H9 (cell line): ENCODE results near the gene MOXD1. TPM values are rescaled to one million over a fixed set of nuclear protein-coding genes. Genes with fewer than 3 reads are reported as not detected.

ENCODE experiments used
- DNase-seq: peaks from one replicate; pipeline ENCODE4 v3.0.0-alpha.2; 2017
- H2AFZ ChIP-seq: one replicate; pipeline ENCODE4 v1.6.1; 2013; ENCODE audit warnings: mild to moderate bottlenecking, low read length, control low read depth, moderate library complexity
- H2AK5ac ChIP-seq: 2 replicates; pipeline ENCODE4 v1.6.1; 2013; ENCODE audit warnings: low read length, control low read depth, mixed read lengths; ENCODE audit not compliant: insufficient read length
- H2BK120ac ChIP-seq: one replicate; pipeline ENCODE4 v1.6.1; 2013; ENCODE audit warnings: low read depth, mild to moderate bottlenecking, low read length, control low read depth, inconsistent platforms; ENCODE audit not compliant: poor library complexity, severe bottlenecking
- H2BK12ac ChIP-seq: 2 replicates; pipeline ENCODE4 v1.6.1; 2013; ENCODE audit warnings: low read length, control low read depth, mixed read lengths, low read depth; ENCODE audit not compliant: insufficient read length
- H2BK15ac ChIP-seq: 2 replicates; pipeline ENCODE4 v1.6.1; 2013; ENCODE audit warnings: low read depth, low read length, control low read depth
- H2BK20ac ChIP-seq: one replicate; pipeline ENCODE4 v1.6.1; 2013; ENCODE audit warnings: low read depth, mild to moderate bottlenecking, low read length, control low read depth, inconsistent platforms; ENCODE audit not compliant: poor library complexity, severe bottlenecking
- H2BK5ac ChIP-seq: 2 replicates; pipeline ENCODE4 v1.6.1; 2013; ENCODE audit warnings: low read length, control low read depth, mixed read lengths; ENCODE audit not compliant: insufficient read length
- H3K14ac ChIP-seq: 2 replicates; pipeline ENCODE4 v1.6.1; 2013; ENCODE audit warnings: low read length, control low read depth; ENCODE audit not compliant: insufficient read depth
- H3K18ac ChIP-seq: 2 replicates; pipeline ENCODE4 v1.6.1; 2013; ENCODE audit warnings: low read depth, mild to moderate bottlenecking, mixed read lengths, low read length, control low read depth; ENCODE audit not compliant: insufficient read length
- H3K23ac ChIP-seq: 2 replicates; pipeline ENCODE4 v1.6.1; 2013; ENCODE audit warnings: low read length, control low read depth, mixed read lengths, low read depth; ENCODE audit not compliant: insufficient read length
- H3K23me2 ChIP-seq: 2 replicates; pipeline ENCODE4 v1.6.1; 2013; ENCODE audit warnings: low read depth, mild to moderate bottlenecking, mixed read lengths, low read length, control low read depth; ENCODE audit not compliant: insufficient read length, poor library complexity, severe bottlenecking
- H3K27ac ChIP-seq: 2 replicates; pipeline ENCODE4 v1.5.1; 2013; ENCODE audit warnings: low read length, control low read depth, mixed read lengths, low read depth; ENCODE audit not compliant: insufficient read length
- H3K27me3 ChIP-seq: 2 replicates; pipeline ENCODE4 v1.6.1; 2013; ENCODE audit warnings: low read length, control low read depth, inconsistent platforms; ENCODE audit not compliant: insufficient read depth
- H3K4ac ChIP-seq: 2 replicates; pipeline ENCODE4 v1.6.1; 2013; ENCODE audit warnings: low read depth, mild to moderate bottlenecking, control low read depth, inconsistent platforms, low read length, moderate library complexity
- H3K4me1 ChIP-seq: 2 replicates; pipeline ENCODE4 v1.6.1; 2013; ENCODE audit warnings: low read length, control low read depth, inconsistent platforms; ENCODE audit not compliant: insufficient read depth
- H3K4me2 ChIP-seq: 2 replicates; pipeline ENCODE4 v1.6.1; 2013; ENCODE audit warnings: low read length, control low read depth, mixed read lengths; ENCODE audit not compliant: insufficient read length, insufficient read depth
- H3K56ac ChIP-seq: 2 replicates; pipeline ENCODE4 v1.6.1; 2013; ENCODE audit warnings: low read depth, mild to moderate bottlenecking, mixed read lengths, low read length, control low read depth; ENCODE audit not compliant: insufficient read length
- H3K79me1 ChIP-seq: 2 replicates; pipeline ENCODE4 v1.6.1; 2013; ENCODE audit warnings: low read depth, mild to moderate bottlenecking, moderate library complexity, low read length, control low read depth, inconsistent platforms; ENCODE audit not compliant: insufficient read depth, poor library complexity, severe bottlenecking
- H3K79me2 ChIP-seq: 2 replicates; pipeline ENCODE4 v1.6.1; 2013; ENCODE audit warnings: low read length, control low read depth, inconsistent platforms; ENCODE audit not compliant: insufficient read depth
- H3K9ac ChIP-seq: 2 replicates; pipeline ENCODE4 v1.6.1; 2013; ENCODE audit warnings: low read length, control low read depth, mixed read lengths; ENCODE audit not compliant: insufficient read length; ENCODE audit errors: extremely low read depth
- H3K9me3 ChIP-seq: one replicate; pipeline ENCODE4 v1.6.1; 2013; ENCODE audit warnings: low read depth, low read length, inconsistent platforms; ENCODE audit not compliant: control insufficient read depth
- H3T11ph ChIP-seq: one replicate; pipeline ENCODE4 v1.6.1; 2013; ENCODE audit warnings: mild to moderate bottlenecking, low read length, control low read depth, inconsistent platforms
- H4K20me1 ChIP-seq: one replicate; pipeline ENCODE4 v1.6.1; 2013; ENCODE audit not compliant: control insufficient read depth, insufficient read length, insufficient read depth
- H4K5ac ChIP-seq: 2 replicates; pipeline ENCODE4 v1.6.1; 2013; ENCODE audit warnings: low read depth, mild to moderate bottlenecking, mixed read lengths, low read length, control low read depth; ENCODE audit not compliant: insufficient read length
- H4K8ac ChIP-seq: replicated peaks from 2 replicates; pipeline ENCODE4 v1.6.1; 2013; ENCODE audit warnings: low read length, control low read depth, mixed read lengths, low read depth; ENCODE audit not compliant: insufficient read length
- H4K91ac ChIP-seq: 2 replicates; pipeline ENCODE4 v1.6.1; 2013; ENCODE audit warnings: low read depth, mild to moderate bottlenecking, moderate library complexity, mixed read lengths, low read length, control low read depth; ENCODE audit not compliant: insufficient read length
- H3K27ac Mint-ChIP-seq, 3 experiments: 2 replicates in 2 of 3; 3 replicates in 1 of 3; pipeline ENCODE4 v1.8.0; 2020 to 2021; ENCODE audit warnings: mixed read lengths in 3 of 3, mild to moderate bottlenecking in 1 of 3, moderate library complexity in 1 of 3
- H3K27me3 Mint-ChIP-seq: 2 replicates; pipeline ENCODE4 v1.8.0; 2021; ENCODE audit warnings: low read depth, mild to moderate bottlenecking, moderate library complexity, mixed read lengths
- H3K36me3 Mint-ChIP-seq, 3 experiments: 2 replicates in 2 of 3; 3 replicates in 1 of 3; pipeline ENCODE4 v1.8.0; 2020 to 2021; ENCODE audit warnings: low read depth in 3 of 3, mixed read lengths in 3 of 3; ENCODE audit not compliant: insufficient read depth in 1 of 3
- H3K4me1 Mint-ChIP-seq, 2 experiments: 2 replicates each; pipeline ENCODE4 v1.8.0; 2020; ENCODE audit warnings: mixed read lengths in 2 of 2
- H3K4me3 Mint-ChIP-seq, 2 experiments: 2 replicates in 1 of 2; 3 replicates in 1 of 2; pipeline ENCODE4 v1.8.0; 2020 to 2021; ENCODE audit warnings: mild to moderate bottlenecking in 2 of 2, mixed read lengths in 2 of 2, moderate library complexity in 1 of 2
- H3K9me3 Mint-ChIP-seq, 2 experiments: 2 replicates in 1 of 2; 3 replicates in 1 of 2; pipeline ENCODE4 v1.8.0; 2020; ENCODE audit warnings: mild to moderate bottlenecking in 2 of 2, mixed read lengths in 2 of 2, moderate library complexity in 1 of 2
- CTCF ChIP-seq: fragments of 200-600 bp; sonication (generic); conservative IDR thresholded peaks from 3 replicates; pipeline ENCODE4 v1.8.0; 2021; ENCODE audit warnings: antibody characterized with exemption, mild to moderate bottlenecking
- WGBS: extraction: QIAGEN DNeasy Blood & Tissue Kit; methylation state at CpG from one replicate; pipeline ENCODE4 v1.1.7; 2013; ENCODE audit warnings: missing lambda C conversion rate, low lambda C conversion rate, mixed read lengths; ENCODE audit not compliant: insufficient read length; ENCODE audit errors: extremely low coverage; 5-methylcytosine and 5-hydroxymethylcytosine counted together
- total RNA-seq: library from RNA; stranded (reverse); gene quantifications from 2 replicates; pipeline ENCODE4 v1.2.1, GENCODE V29; 2021

Gene MOXD1
- total RNA-seq, 1 experiment from 2014 or later, result 2.3 TPM

- H3K27ac Mint-ChIP-seq, result no peak overlapping the region
- no peak overlapping the region for H2BK120ac ChIP-seq
- peaks cover 2 to 3% of the 10 kb centered on the region in 2 experiments; a peak in 3 of 5 replicates for H3K9me3 Mint-ChIP-seq
- H3K4me2 ChIP-seq, result no peak overlapping the region
- H3K79me1 ChIP-seq, result no peaks in the 10 kb centered on the region
- H3K4me3 Mint-ChIP-seq, result no peak overlapping the region
- DNase-seq, result no peak
- H2AFZ ChIP-seq, result no peak overlapping the region
- WGBS, result no CpG with 5 or more reads among the region's 4 CpGs
- H3K79me2 ChIP-seq, result no peaks in the 10 kb centered on the region
- no peaks in the 10 kb centered on the region for H3K23me2 ChIP-seq
- H3T11ph ChIP-seq, result no peak overlapping the region
- no peaks in the 10 kb centered on the region for H4K20me1 ChIP-seq
- no peak overlapping the region for H3K14ac ChIP-seq
- no peak overlapping the region for H3K4ac ChIP-seq
- no peak overlapping the region for H3K9ac ChIP-seq
- H3K27me3 ChIP-seq, result no peaks in the 10 kb centered on the region
- no peak overlapping the region for H2BK12ac ChIP-seq
- no peak overlapping the region for H4K5ac ChIP-seq
- H3K9me3 ChIP-seq, result peaks cover 4% of the 10 kb centered on the region
- no peak overlapping the region for H4K91ac ChIP-seq
- no peak overlapping the region for H2BK5ac ChIP-seq
- H3K18ac ChIP-seq, result no peak overlapping the region
- H2BK15ac ChIP-seq, result no peak overlapping the region
- peaks cover 1 to 4% (median 3%) of the 10 kb centered on the region in 3 experiments; a peak in 1 of 7 replicates for H3K36me3 Mint-ChIP-seq
- peaks cover 4% of the 10 kb centered on the region for H3K27me3 Mint-ChIP-seq
- TF ChIP-seq CTCF, result no peak
- H3K4me1 Mint-ChIP-seq, result no peaks in the 10 kb centered on the region
- H3K27ac ChIP-seq, result no peak overlapping the region
- no peak overlapping the region for H4K8ac ChIP-seq
- H3K56ac ChIP-seq, result no peak overlapping the region
- H3K23ac ChIP-seq, result no peak overlapping the region
- H2AK5ac ChIP-seq, result no peak overlapping the region
- no peaks in the 10 kb centered on the region for H3K4me1 ChIP-seq
- no peak overlapping the region for H2BK20ac ChIP-seq
Measured at GRCh38 chr6:132411296-132411695, 10.0 kb upstream of the MOXD1 start.
